HEK293T (cell line): ENCODE measurements around the gene CCNK.

Experiments
- ARNT ChIP-seq: fragments of 450-650 bp; IDR thresholded peaks from 2 replicates; pipeline ENCODE4 v1.6.1; 2017; ENCODE audit warnings: mild to moderate bottlenecking
- BHLHE40 ChIP-seq: fragments of 450-650 bp; IDR thresholded peaks from 2 replicates; pipeline ENCODE4 v1.6.1; 2016; ENCODE audit warnings: mild to moderate bottlenecking, moderate library complexity, borderline replicate concordance
- FOXA1 ChIP-seq: fragments of 450-650 bp; IDR thresholded peaks from 2 replicates; pipeline ENCODE4 v1.6.1; 2016; ENCODE audit warnings: mild to moderate bottlenecking
- FOXK2 ChIP-seq: fragments of 450-650 bp; IDR thresholded peaks from 2 replicates; pipeline ENCODE4 v1.6.1; 2016; ENCODE audit warnings: mild to moderate bottlenecking
- FOXM1 ChIP-seq: fragments of 450-650 bp; IDR thresholded peaks from 2 replicates; pipeline ENCODE4 v1.6.1; 2017; ENCODE audit warnings: mild to moderate bottlenecking, borderline replicate concordance
- HDGF ChIP-seq: fragments of 450-650 bp; IDR thresholded peaks from 2 replicates; pipeline ENCODE4 v1.6.1; 2017; ENCODE audit warnings: antibody characterized with exemption, borderline replicate concordance
- L3MBTL2 ChIP-seq: fragments of 450-650 bp; conservative IDR thresholded peaks from 2 replicates; pipeline ENCODE4 v1.6.1; 2016; ENCODE audit warnings: mild to moderate bottlenecking
- LEF1 ChIP-seq: fragments of 450-650 bp; IDR thresholded peaks from 2 replicates; pipeline ENCODE4 v1.6.1; 2017; ENCODE audit warnings: mild to moderate bottlenecking, borderline replicate concordance
- NFRKB ChIP-seq: fragments of 450-650 bp; IDR thresholded peaks from 2 replicates; pipeline ENCODE4 v1.6.1; 2016; ENCODE audit warnings: mild to moderate bottlenecking, moderate library complexity
- PKNOX1 ChIP-seq: fragments of 450-650 bp; IDR thresholded peaks from 2 replicates; pipeline ENCODE4 v1.6.1; 2016
- SP1 ChIP-seq: fragments of 450-650 bp; IDR thresholded peaks from 2 replicates; pipeline ENCODE4 v1.6.1; 2017
- SUZ12 ChIP-seq: fragments of 450-650 bp; IDR thresholded peaks from 2 replicates; pipeline ENCODE4 v1.6.1; 2016; ENCODE audit warnings: mild to moderate bottlenecking
- TARDBP ChIP-seq: fragments of 450-650 bp; IDR thresholded peaks from 2 replicates; pipeline ENCODE4 v1.6.1; 2016
- ZNF384 ChIP-seq: fragments of 450-650 bp; IDR thresholded peaks from 2 replicates; pipeline ENCODE4 v1.6.1; 2016

- TF ChIP-seq PKNOX1 (no peak), SP1 (no peak), TARDBP (no peak), HDGF (no peak), LEF1 (no peak), ZNF384 (no peak), NFRKB (no peak), FOXA1 (no peak), SUZ12 (no peak), ARNT (no peak), FOXM1 (no peak), L3MBTL2 (no peak), BHLHE40 (no peak), FOXK2 (no peak)
Measured at GRCh38 chr14:99516156-99516870, 35.1 kb downstream of the CCNK start.
